Activated gamma-delta T cell treated with anti-CD3 and anti-CD28 coated beads, Interleukin-2, amount 50 U/mL, for 16 hours (primary cell): Measurements from ENCODE around the gene RTP2.

Experiments
- DNase-seq: peaks from one replicate; pipeline ENCODE4 v3.0.0-alpha.2; 2020; ENCODE audit warnings: low read depth

Gene RTP2

GRCh38 chr3:187702507-187703033, at the start of gene RTP2:
Gene RTP2, minus strand, starts transcription at chr3:187702557. Its CDS starts 429 bp downstream, at chr3:187702128.
- no peak for DNase-seq

GRCh38 chr3:187750513-187751123, 48.3 kb upstream of the RTP2 start:
- no peak for DNase-seq

- DNase-seq = no peak
These were observed 47.7 kb upstream of the RTP2 start for GRCh38 chr3:187750006-187750512.

GRCh38 chr3:187748050-187748481, 45.7 kb upstream of the RTP2 start:
- DNase-seq = peak; percentile 86

- DNase-seq = no peak
These were observed 45.1 kb upstream of the RTP2 start for GRCh38 chr3:187747506-187747905.

- DNase-seq = no peak
These were observed 44.3 kb upstream of the RTP2 start for GRCh38 chr3:187746442-187747281.

- no peak for DNase-seq
These were observed 43.7 kb upstream of the RTP2 start for GRCh38 chr3:187746059-187746441.

- DNase-seq = peak; percentile 78
These were observed 43.1 kb upstream of the RTP2 start, which contains the start of gene BCL6 for GRCh38 chr3:187745201-187746058. Gene BCL6, minus strand, starts transcription at chr3:187745468. Its CDS starts 11,775 bp downstream, at chr3:187733693.

GRCh38 chr3:187744169-187745151, 42.1 kb upstream of the RTP2 start:
- DNase-seq = no peak

GRCh38 chr3:187743195-187744141, 41.1 kb upstream of the RTP2 start:
- DNase-seq = no peak

- DNase-seq = no peak
These were observed 40.2 kb upstream of the RTP2 start for GRCh38 chr3:187742351-187743171.

GRCh38 chr3:187741403-187742350, 39.3 kb upstream of the RTP2 start:
- DNase-seq = no peak

- no peak for DNase-seq
These were observed 38.4 kb upstream of the RTP2 start for GRCh38 chr3:187740421-187741399.

- DNase-seq = peak; percentile 74
These were observed 37.4 kb upstream of the RTP2 start for GRCh38 chr3:187739561-187740332.

- no peak for DNase-seq
These were observed 36.8 kb upstream of the RTP2 start for GRCh38 chr3:187739094-187739560.
